ENCODE measurements around the gene LRRC49. TPM values are rescaled to one million over a fixed set of nuclear protein-coding genes. Genes with fewer than 3 reads are reported as not detected.

Gene LRRC49
- total and polyA plus RNA-seq, 2 experiments from 2014 or later: 8.5 to 14.6 TPM

GRCh38 chr15:70876011-70876410 lies 16.6 kb upstream of the LRRC49 start (continued):
- TF ChIP-seq REST (IDR thresholded peaks at IDR 0.05; ENCODE audit: unreplicated experiment) (no peak), ZNF114 (CRISPR knock-in tag; IDR thresholded peaks at IDR 0.05) (no peak), EZH2phosphoT487 (IDR thresholded peaks at IDR 0.05; ENCODE audit: unreplicated experiment) (no peak), NANOG (IDR thresholded peaks at IDR 0.05; ENCODE audit: borderline replicate concordance) (no peak), POLR2AphosphoS5 (IDR thresholded peaks at IDR 0.05; ENCODE audit: low read depth) (no peak), CTCF (conservative IDR thresholded peaks at IDR 0.05; ENCODE audit: low read depth in 2 of 2) (no peak)

GRCh38 chr15:70876683-70877082 lies 15.9 kb upstream of the LRRC49 start:
- Histone ChIP-seq H3K27me3 (ENCODE audit: insufficient read depth) (no peaks in the 10 kb centered on the region), H3K79me2 (replicated peaks; ENCODE audit: insufficient read depth) (no peaks in the 10 kb centered on the region), H3K9me2 (ENCODE audit: insufficient read depth) (no peaks in the 10 kb centered on the region), H2AFZ (no peak overlapping the region), H3K36me3 (ENCODE audit: insufficient read depth) (no peaks in the 10 kb centered on the region), H3K4me1 (ENCODE audit: insufficient read depth) (no peaks in the 10 kb centered on the region), H3K4me2 (no peak overlapping the region), H3F3A (replicated peaks; ENCODE audit: low read depth) (no peaks in the 10 kb centered on the region), H4K20me1 (replicated peaks; ENCODE audit: insufficient read depth) (no peaks in the 10 kb centered on the region), H3K27ac (ENCODE audit: low read depth) (no peak overlapping the region), H3K4me3 (no peak overlapping the region)
- ATAC-seq (no peak), DNase-seq (ENCODE audit: low spot score) (no peak)
- no peak overlapping the region for H3K27ac Mint-ChIP-seq
- no peaks in the 10 kb centered on the region for H3K27me3 Mint-ChIP-seq (ENCODE audit: insufficient read depth, low read depth, poor library complexity)
- peaks cover 16% of the 10 kb centered on the region for H3K9me3 Mint-ChIP-seq
- no peaks in the 10 kb centered on the region for H3K4me1 Mint-ChIP-seq
- no peak overlapping the region for H3K4me3 Mint-ChIP-seq
- TF ChIP-seq STAT1 (IDR thresholded peaks at IDR 0.05; ENCODE audit: unreplicated experiment): no peak
- TF ChIP-seq ZNF331 (CRISPR knock-in tag; IDR thresholded peaks at IDR 0.05; ENCODE audit: low read depth): no peak
- TF ChIP-seq ZNF114 (CRISPR knock-in tag; IDR thresholded peaks at IDR 0.05): no peak
- no peak for TF ChIP-seq EZH2 (IDR thresholded peaks at IDR 0.05; ENCODE audit: low read depth, unreplicated experiment)
- no peak for TF ChIP-seq JUNB (IDR thresholded peaks at IDR 0.05; ENCODE audit: unreplicated experiment)
- TF ChIP-seq ETS1 (IDR thresholded peaks at IDR 0.05): no peak
- no peak for TF ChIP-seq ZNF462 (CRISPR knock-in tag; IDR thresholded peaks at IDR 0.05)
- TF ChIP-seq CREB1 (CRISPR knock-in tag; IDR thresholded peaks at IDR 0.05; ENCODE audit: low read depth): no peak
- no peak for TF ChIP-seq NANOG (IDR thresholded peaks at IDR 0.05; ENCODE audit: borderline replicate concordance)
- TF ChIP-seq EZH2phosphoT487 (IDR thresholded peaks at IDR 0.05; ENCODE audit: unreplicated experiment): no peak
- H3K36me3 Mint-ChIP-seq (ENCODE audit: low read depth): peaks cover 15% of the 10 kb centered on the region

Measured in GM23338 (cell line).